HUDEP-2 (cell line): ENCODE results near the gene MIA2.
"Not testable (repeated sequence)": the region's sequence is repeated elsewhere in the genome, so short reads cannot be mapped to it uniquely, and the experiment has no call there.

ENCODE experiments used
- DNase-seq, 76 experiments: peaks; one replicate each; lab custom pipeline; 2025; ENCODE audit not compliant: unreplicated experiment in 76 of 76; lab: John Stamatoyannopoulos, UW

Gene MIA2

GRCh38 chr14:39267608-39268005, 33.9 kb downstream of the MIA2 start:
- DNase-seq, result peak in 4 of 76 experiments; percentile 19 to 67 (median 38)

GRCh38 chr14:39268393-39268792, 34.7 kb downstream of the MIA2 start:
- DNase-seq, result peak in 5 of 76 experiments; percentile 3 to 36 (median 8)

- no peak for DNase-seq
Observed at GRCh38 chr14:39272918-39273317, 39.2 kb downstream of the MIA2 start.

- DNase-seq, result no peak
Observed at GRCh38 chr14:39275395-39275794, 41.7 kb downstream of the MIA2 start.

GRCh38 chr14:39276005-39276404, 42.3 kb downstream of the MIA2 start:
- no peak for DNase-seq

GRCh38 chr14:39276579-39277114, 42.9 kb downstream of the MIA2 start:
- no peak for DNase-seq

GRCh38 chr14:39279515-39279914, 45.8 kb downstream of the MIA2 start:
- no peak for DNase-seq

- DNase-seq, result not testable (repeated sequence)
Observed at GRCh38 chr14:39280678-39281077, 47.0 kb downstream of the MIA2 start.

- no peak for DNase-seq
Observed at GRCh38 chr14:39289523-39289922, 55.8 kb downstream of the MIA2 start.

GRCh38 chr14:39291701-39292100, 58.0 kb downstream of the MIA2 start:
- no peak for DNase-seq

GRCh38 chr14:39293629-39294028, 59.9 kb downstream of the MIA2 start:
- no peak for DNase-seq

GRCh38 chr14:39300389-39300788, 66.7 kb downstream of the MIA2 start:
- not testable (repeated sequence) for DNase-seq

GRCh38 chr14:39302124-39302810, 68.6 kb downstream of the MIA2 start:
- DNase-seq, result no peak

GRCh38 chr14:39303115-39303514, 69.4 kb downstream of the MIA2 start:
- DNase-seq, result no peak

- no peak for DNase-seq
Observed at GRCh38 chr14:39307815-39308214, 74.1 kb downstream of the MIA2 start.

- DNase-seq, result no peak
Observed at GRCh38 chr14:39310051-39310450, 76.3 kb downstream of the MIA2 start.

GRCh38 chr14:39315859-39316444, 82.2 kb downstream of the MIA2 start:
- DNase-seq, result no peak

GRCh38 chr14:39316830-39317553, 83.3 kb downstream of the MIA2 start:
- peak in 4 of 76 experiments; percentile 2 to 12 (median 3) for DNase-seq

GRCh38 chr14:39318574-39318973, 84.9 kb downstream of the MIA2 start:
- no peak for DNase-seq

- DNase-seq, result no peak
Observed at GRCh38 chr14:39319381-39319780, 85.7 kb downstream of the MIA2 start.

- no peak for DNase-seq
Observed at GRCh38 chr14:39320318-39320717, 86.6 kb downstream of the MIA2 start.

GRCh38 chr14:39322807-39323206, 89.1 kb downstream of the MIA2 start:
- no peak for DNase-seq
